H9 (cell line): Measurements from ENCODE around the gene RBM33. TPM values are rescaled to one million over a fixed set of nuclear protein-coding genes. Genes with fewer than 3 reads are reported as not detected.

Experiments used
- DNase-seq: peaks from one replicate; pipeline ENCODE4 v3.0.0-alpha.2; 2017
- H2AFZ ChIP-seq: one replicate; pipeline ENCODE4 v1.6.1; 2013; ENCODE audit warnings: mild to moderate bottlenecking, low read length, control low read depth, moderate library complexity
- H2AK5ac ChIP-seq: 2 replicates; pipeline ENCODE4 v1.6.1; 2013; ENCODE audit warnings: low read length, control low read depth, mixed read lengths; ENCODE audit not compliant: insufficient read length
- H2BK120ac ChIP-seq: one replicate; pipeline ENCODE4 v1.6.1; 2013; ENCODE audit warnings: low read depth, mild to moderate bottlenecking, low read length, control low read depth, inconsistent platforms; ENCODE audit not compliant: poor library complexity, severe bottlenecking
- H2BK12ac ChIP-seq: 2 replicates; pipeline ENCODE4 v1.6.1; 2013; ENCODE audit warnings: low read length, control low read depth, mixed read lengths, low read depth; ENCODE audit not compliant: insufficient read length
- H2BK15ac ChIP-seq: 2 replicates; pipeline ENCODE4 v1.6.1; 2013; ENCODE audit warnings: low read depth, low read length, control low read depth
- H2BK20ac ChIP-seq: one replicate; pipeline ENCODE4 v1.6.1; 2013; ENCODE audit warnings: low read depth, mild to moderate bottlenecking, low read length, control low read depth, inconsistent platforms; ENCODE audit not compliant: poor library complexity, severe bottlenecking
- H2BK5ac ChIP-seq: 2 replicates; pipeline ENCODE4 v1.6.1; 2013; ENCODE audit warnings: low read length, control low read depth, mixed read lengths; ENCODE audit not compliant: insufficient read length
- H3K14ac ChIP-seq: 2 replicates; pipeline ENCODE4 v1.6.1; 2013; ENCODE audit warnings: low read length, control low read depth; ENCODE audit not compliant: insufficient read depth
- H3K18ac ChIP-seq: 2 replicates; pipeline ENCODE4 v1.6.1; 2013; ENCODE audit warnings: low read depth, mild to moderate bottlenecking, mixed read lengths, low read length, control low read depth; ENCODE audit not compliant: insufficient read length
- H3K23ac ChIP-seq: 2 replicates; pipeline ENCODE4 v1.6.1; 2013; ENCODE audit warnings: low read length, control low read depth, mixed read lengths, low read depth; ENCODE audit not compliant: insufficient read length
- H3K23me2 ChIP-seq: 2 replicates; pipeline ENCODE4 v1.6.1; 2013; ENCODE audit warnings: low read depth, mild to moderate bottlenecking, mixed read lengths, low read length, control low read depth; ENCODE audit not compliant: insufficient read length, poor library complexity, severe bottlenecking
- H3K27ac ChIP-seq: 2 replicates; pipeline ENCODE4 v1.5.1; 2013; ENCODE audit warnings: low read length, control low read depth, mixed read lengths, low read depth; ENCODE audit not compliant: insufficient read length
- H3K27me3 ChIP-seq: 2 replicates; pipeline ENCODE4 v1.6.1; 2013; ENCODE audit warnings: low read length, control low read depth, inconsistent platforms; ENCODE audit not compliant: insufficient read depth
- H3K4ac ChIP-seq: 2 replicates; pipeline ENCODE4 v1.6.1; 2013; ENCODE audit warnings: low read depth, mild to moderate bottlenecking, control low read depth, inconsistent platforms, low read length, moderate library complexity
- H3K4me1 ChIP-seq: 2 replicates; pipeline ENCODE4 v1.6.1; 2013; ENCODE audit warnings: low read length, control low read depth, inconsistent platforms; ENCODE audit not compliant: insufficient read depth
- H3K4me2 ChIP-seq: 2 replicates; pipeline ENCODE4 v1.6.1; 2013; ENCODE audit warnings: low read length, control low read depth, mixed read lengths; ENCODE audit not compliant: insufficient read length, insufficient read depth
- H3K56ac ChIP-seq: 2 replicates; pipeline ENCODE4 v1.6.1; 2013; ENCODE audit warnings: low read depth, mild to moderate bottlenecking, mixed read lengths, low read length, control low read depth; ENCODE audit not compliant: insufficient read length
- H3K79me1 ChIP-seq: 2 replicates; pipeline ENCODE4 v1.6.1; 2013; ENCODE audit warnings: low read depth, mild to moderate bottlenecking, moderate library complexity, low read length, control low read depth, inconsistent platforms; ENCODE audit not compliant: insufficient read depth, poor library complexity, severe bottlenecking
- H3K79me2 ChIP-seq: 2 replicates; pipeline ENCODE4 v1.6.1; 2013; ENCODE audit warnings: low read length, control low read depth, inconsistent platforms; ENCODE audit not compliant: insufficient read depth
- H3K9ac ChIP-seq: 2 replicates; pipeline ENCODE4 v1.6.1; 2013; ENCODE audit warnings: low read length, control low read depth, mixed read lengths; ENCODE audit not compliant: insufficient read length; ENCODE audit errors: extremely low read depth
- H3K9me3 ChIP-seq: one replicate; pipeline ENCODE4 v1.6.1; 2013; ENCODE audit warnings: low read depth, low read length, inconsistent platforms; ENCODE audit not compliant: control insufficient read depth
- H3T11ph ChIP-seq: one replicate; pipeline ENCODE4 v1.6.1; 2013; ENCODE audit warnings: mild to moderate bottlenecking, low read length, control low read depth, inconsistent platforms
- H4K20me1 ChIP-seq: one replicate; pipeline ENCODE4 v1.6.1; 2013; ENCODE audit not compliant: control insufficient read depth, insufficient read length, insufficient read depth
- H4K5ac ChIP-seq: 2 replicates; pipeline ENCODE4 v1.6.1; 2013; ENCODE audit warnings: low read depth, mild to moderate bottlenecking, mixed read lengths, low read length, control low read depth; ENCODE audit not compliant: insufficient read length
- H4K8ac ChIP-seq: replicated peaks from 2 replicates; pipeline ENCODE4 v1.6.1; 2013; ENCODE audit warnings: low read length, control low read depth, mixed read lengths, low read depth; ENCODE audit not compliant: insufficient read length
- H4K91ac ChIP-seq: 2 replicates; pipeline ENCODE4 v1.6.1; 2013; ENCODE audit warnings: low read depth, mild to moderate bottlenecking, moderate library complexity, mixed read lengths, low read length, control low read depth; ENCODE audit not compliant: insufficient read length
- H3K27ac Mint-ChIP-seq, 3 experiments: 2 replicates in 2 of 3; 3 replicates in 1 of 3; pipeline ENCODE4 v1.8.0; 2020 to 2021; ENCODE audit warnings: mixed read lengths in 3 of 3, mild to moderate bottlenecking in 1 of 3, moderate library complexity in 1 of 3
- H3K27me3 Mint-ChIP-seq: 2 replicates; pipeline ENCODE4 v1.8.0; 2021; ENCODE audit warnings: low read depth, mild to moderate bottlenecking, moderate library complexity, mixed read lengths
- H3K36me3 Mint-ChIP-seq, 3 experiments: 2 replicates in 2 of 3; 3 replicates in 1 of 3; pipeline ENCODE4 v1.8.0; 2020 to 2021; ENCODE audit warnings: low read depth in 3 of 3, mixed read lengths in 3 of 3; ENCODE audit not compliant: insufficient read depth in 1 of 3
- H3K4me1 Mint-ChIP-seq, 2 experiments: 2 replicates each; pipeline ENCODE4 v1.8.0; 2020; ENCODE audit warnings: mixed read lengths in 2 of 2
- H3K4me3 Mint-ChIP-seq, 2 experiments: 2 replicates in 1 of 2; 3 replicates in 1 of 2; pipeline ENCODE4 v1.8.0; 2020 to 2021; ENCODE audit warnings: mild to moderate bottlenecking in 2 of 2, mixed read lengths in 2 of 2, moderate library complexity in 1 of 2
- H3K9me3 Mint-ChIP-seq, 2 experiments: 2 replicates in 1 of 2; 3 replicates in 1 of 2; pipeline ENCODE4 v1.8.0; 2020; ENCODE audit warnings: mild to moderate bottlenecking in 2 of 2, mixed read lengths in 2 of 2, moderate library complexity in 1 of 2
- CTCF ChIP-seq: fragments of 200-600 bp; sonication (generic); conservative IDR thresholded peaks from 3 replicates; pipeline ENCODE4 v1.8.0; 2021; ENCODE audit warnings: antibody characterized with exemption, mild to moderate bottlenecking
- whole genome bisulfite sequencing: extraction: QIAGEN DNeasy Blood & Tissue Kit; methylation state at CpG from one replicate; pipeline ENCODE4 v1.1.7; 2013; ENCODE audit warnings: missing lambda C conversion rate, low lambda C conversion rate, mixed read lengths; ENCODE audit not compliant: insufficient read length; ENCODE audit errors: extremely low coverage; 5-methylcytosine and 5-hydroxymethylcytosine counted together
- total RNA-seq: library from RNA; stranded (reverse); gene quantifications from 2 replicates; pipeline ENCODE4 v1.2.1, GENCODE V29; 2021

The RBM33 gene
- total RNA-seq, 1 experiment from 2014 or later, result 71.3 TPM

GRCh38 chr7:155645662-155646061 is 1.2 kb downstream of the RBM33 start:
- peaks cover 5% of the 10 kb centered on the region for H3K23me2 ChIP-seq
- H3K27me3 ChIP-seq, result no peaks in the 10 kb centered on the region
- no peak overlapping the region for H3K14ac ChIP-seq
- Mint-ChIP-seq H3K4me1 (peaks cover 26 to 30% of the 10 kb centered on the region in 2 experiments), H3K9me3 (peaks cover 42% of the 10 kb centered on the region in 2 experiments), H3K27me3 (peaks cover 7% of the 10 kb centered on the region), H3K4me3 (peak overlapping the region; percentile 93 to 97), H3K36me3 (peaks cover 69 to 72% (median 70%) of the 10 kb centered on the region in 3 experiments), H3K27ac (0 out of 7 replicates have a peak overlapping the region, but pooled peaks of 1 of the 3 experiments have one; percentile 100)
- H3K9ac ChIP-seq, result no peak overlapping the region
- peak overlapping the region; percentile 60 for H3K4me2 ChIP-seq
- H3K18ac ChIP-seq, result no peak overlapping the region
- H4K8ac ChIP-seq, result no peak overlapping the region
- no peak overlapping the region for H4K5ac ChIP-seq
- no peak overlapping the region for H2BK15ac ChIP-seq
- no peaks in the 10 kb centered on the region for H3K4me1 ChIP-seq
- no peak overlapping the region for H2BK12ac ChIP-seq
- no CpG with 5 or more reads among the region's 7 CpGs for WGBS
- peaks cover 6% of the 10 kb centered on the region for H3K9me3 ChIP-seq
- no peak overlapping the region for H2AFZ ChIP-seq
- H2BK5ac ChIP-seq, result no peak overlapping the region
- no peak overlapping the region for H2AK5ac ChIP-seq
- H3K79me1 ChIP-seq, result peaks cover 4% of the 10 kb centered on the region
- H3K4ac ChIP-seq, result no peak overlapping the region
- no peak overlapping the region for H3K27ac ChIP-seq
- no peak overlapping the region for H3K56ac ChIP-seq
- no peaks in the 10 kb centered on the region for H4K20me1 ChIP-seq
- TF ChIP-seq CTCF, result no peak
- H2BK20ac ChIP-seq, result no peak overlapping the region
- H3K79me2 ChIP-seq, result peaks cover 39% of the 10 kb centered on the region; the same call in 1 of the 2 replicates
- no peak overlapping the region for H3T11ph ChIP-seq
- no peak overlapping the region for H3K23ac ChIP-seq
- no peak overlapping the region for H4K91ac ChIP-seq
- H2BK120ac ChIP-seq, result no peak overlapping the region
- no peak for DNase-seq
